Thoracic aorta (tissue), 2 donors: ENCODE data around the gene GCNT2. TPM values are rescaled to one million over a fixed set of nuclear protein-coding genes. Genes with fewer than 3 reads are reported as not detected.

ENCODE experiments used
- ATAC-seq: fragments of 150-250 bp; one replicate; pipeline ENCODE4 v1.8.0; 2017; ENCODE audit warnings: low read depth; ENCODE audit not compliant: insufficient number of reproducible peaks, low FRiP score
- DNase-seq: peaks from one replicate; pipeline ENCODE4 v3.0.0-alpha.2; 2020; ENCODE audit warnings: low spot score
- H3K27ac ChIP-seq, 2 donors: fragments of 200-600 bp; sonication (generic); 1 replicate in 1 of 2; 2 replicates in 1 of 2; pipeline ENCODE4 v1.5.1; 2016; ENCODE audit warnings: mild to moderate bottlenecking in 2 of 2, moderate library complexity in 2 of 2
- H3K27me3 ChIP-seq: fragments of 200-600 bp; sonication (generic); replicated peaks from 2 replicates; pipeline ENCODE4 v1.6.0; 2016; ENCODE audit warnings: mild to moderate bottlenecking; ENCODE audit not compliant: insufficient read depth
- H3K36me3 ChIP-seq: fragments of 200-600 bp; sonication (generic); one replicate; pipeline ENCODE4 v1.5.1; 2016
- H3K4me1 ChIP-seq, 2 donors: fragments of 200-600 bp; sonication (generic); 1 replicate in 1 of 2; 2 replicates in 1 of 2; pipeline versions ENCODE4 v1.5.1 to v1.6.0; 2016; ENCODE audit warnings: low read depth in 2 of 2, mild to moderate bottlenecking in 1 of 2; ENCODE audit not compliant: control insufficient read depth in 1 of 2
- H3K4me3 ChIP-seq: fragments of 200-600 bp; sonication (generic); 2 replicates; pipeline ENCODE4 v1.5.1; 2016; ENCODE audit warnings: mild to moderate bottlenecking
- H3K9me3 ChIP-seq: fragments of 200-600 bp; sonication (generic); 2 replicates; pipeline ENCODE4 v1.5.1; 2016
- CTCF ChIP-seq: fragments of 200-600 bp; sonication (generic); IDR thresholded peaks from one replicate; pipeline ENCODE4 v1.5.1; 2019; ENCODE audit warnings: antibody characterized with exemption
- total RNA-seq, 2 donors: library from RNA; depleted of rRNA; stranded (reverse); fragments of >200 nt; gene quantifications; one replicate each; pipeline versions ENCODE4 v1.1.0 to v1.2.3, GENCODE V29; 2016

GCNT2 gene
- total RNA-seq, 2 donors from 2014 or later: 29.1 to 44.9 TPM

GRCh38 chr6:10585209-10585845, 64.2 kb downstream of the GCNT2 start:
- Histone ChIP-seq H3K4me1 (peaks cover 9 to 29% of the 10 kb centered on the region in 2 donors), H3K27me3 (no peaks in the 10 kb centered on the region), H3K36me3 (no peaks in the 10 kb centered on the region), H3K27ac (peak overlapping the region in 1 of 2 donors; percentile 28), H3K4me3 (peak overlapping the region; percentile 58), H3K9me3 (no peaks in the 10 kb centered on the region)
- no peak for ATAC-seq
- no peak for DNase-seq
- no peak for TF ChIP-seq CTCF

DNA sequence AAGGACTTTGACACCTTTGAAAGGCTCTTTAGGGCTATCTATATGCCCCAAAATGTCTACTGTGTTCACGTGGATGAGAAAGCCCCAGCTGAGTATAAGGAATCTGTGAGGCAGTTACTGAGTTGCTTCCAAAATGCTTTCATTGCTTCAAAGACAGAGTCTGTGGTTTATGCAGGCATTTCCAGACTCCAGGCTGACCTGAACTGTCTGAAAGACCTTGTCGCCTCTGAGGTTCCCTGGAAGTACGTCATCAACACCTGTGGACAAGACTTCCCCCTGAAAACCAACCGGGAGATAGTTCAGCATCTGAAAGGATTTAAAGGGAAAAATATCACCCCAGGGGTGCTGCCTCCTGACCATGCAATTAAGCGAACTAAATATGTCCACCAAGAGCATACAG, 65.2 kb downstream of the GCNT2 start:
- H3K27me3 ChIP-seq: no peaks in the 10 kb centered on the region
- ATAC-seq (no peak), DNase-seq (no peak)
- H3K27ac ChIP-seq: no peak overlapping the region
- TF ChIP-seq CTCF: no peak
- H3K36me3 ChIP-seq: no peaks in the 10 kb centered on the region
- H3K4me1 ChIP-seq: peaks cover 7 to 28% of the 10 kb centered on the region in 2 donors
- no peak overlapping the region for H3K4me3 ChIP-seq
- no peaks in the 10 kb centered on the region for H3K9me3 ChIP-seq

DNA sequence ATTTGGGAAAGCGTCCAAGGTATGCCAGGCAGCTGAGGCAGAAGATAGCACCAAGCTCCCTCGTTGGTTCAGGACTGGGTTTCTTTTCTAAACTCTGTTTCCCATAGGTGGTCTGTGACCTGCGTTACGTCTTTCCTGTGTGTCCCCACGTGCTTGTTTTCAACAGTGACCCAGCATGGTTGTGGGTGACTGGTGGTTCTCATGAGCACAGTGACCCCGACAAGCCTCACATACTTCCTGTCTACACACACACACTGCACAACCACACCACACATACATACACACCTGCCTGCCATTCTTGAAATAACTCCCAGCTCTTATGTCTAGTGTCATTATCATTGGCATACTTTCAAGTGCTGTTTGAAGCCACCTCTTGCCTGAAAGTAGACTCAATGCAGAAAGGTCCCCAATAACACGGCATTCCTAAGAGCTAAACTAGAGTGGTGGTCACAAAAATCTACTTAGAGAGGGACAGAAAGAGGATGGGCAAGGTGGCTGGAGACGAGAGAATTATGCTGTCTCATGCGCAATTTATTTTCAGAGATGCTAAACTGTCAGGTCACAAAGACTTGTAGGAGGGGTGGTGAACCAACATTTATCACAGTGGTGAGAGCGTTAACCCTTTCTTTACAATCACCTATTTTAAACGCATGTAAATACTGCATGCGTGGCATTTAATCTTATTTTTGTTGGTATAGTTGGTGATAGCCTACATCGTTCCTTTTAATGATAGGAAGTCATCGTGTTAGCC, 66.7 kb downstream of the GCNT2 start:
- TF ChIP-seq CTCF: no peak
- no peak overlapping the region for H3K4me3 ChIP-seq
- H3K27ac ChIP-seq: no peak overlapping the region
- H3K9me3 ChIP-seq: no peaks in the 10 kb centered on the region
- H3K4me1 ChIP-seq: peaks cover 3 to 25% of the 10 kb centered on the region in 2 donors
- ATAC-seq (no peak), DNase-seq (no peak)
- H3K36me3 ChIP-seq: no peaks in the 10 kb centered on the region
- H3K27me3 ChIP-seq: no peaks in the 10 kb centered on the region

GRCh38 chr6:10588562-10589428, 67.6 kb downstream of the GCNT2 start:
- H3K27me3 ChIP-seq: no peaks in the 10 kb centered on the region
- no peak for TF ChIP-seq CTCF
- no peak for ATAC-seq
- no peak overlapping the region for H3K27ac ChIP-seq
- no peaks in the 10 kb centered on the region for H3K36me3 ChIP-seq
- no peak for DNase-seq
- H3K9me3 ChIP-seq: no peaks in the 10 kb centered on the region
- H3K4me1 ChIP-seq: peaks cover 3 to 25% of the 10 kb centered on the region in 2 donors
- H3K4me3 ChIP-seq: no peak overlapping the region

- no peak for DNase-seq
- H3K4me3 ChIP-seq: no peak overlapping the region
- H3K9me3 ChIP-seq: no peaks in the 10 kb centered on the region
- no peaks in the 10 kb centered on the region for H3K27me3 ChIP-seq
- no peak for TF ChIP-seq CTCF
- no peak overlapping the region for H3K27ac ChIP-seq
- ATAC-seq: no peak
- H3K4me1 ChIP-seq: peaks cover 3 to 25% of the 10 kb centered on the region in 2 donors
- H3K36me3 ChIP-seq: no peaks in the 10 kb centered on the region
Measured at GRCh38 chr6:10589429-10589727, 68.2 kb downstream of the GCNT2 start.
